ENCODE results near the gene ZNRF3.

- TF ChIP-seq CTCF (IDR thresholded peaks at IDR 0.05) (no peak), POLR2A (IDR thresholded peaks at IDR 0.05) (no peak), EP300 (IDR thresholded peaks at IDR 0.05) (no peak)
Observed at GRCh38 chr22:28943501-28943879, 60.1 kb downstream of the ZNRF3 start.
